Activated CD8-positive, alpha-beta T cell treated with anti-CD3 and anti-CD28 coated beads, Interleukin-2, amount 10 ng/mL, durations not matched to agents 7 days and 5 days (primary cell): ENCODE measurements around the gene GPR179. TPM values are rescaled to one million over a fixed set of nuclear protein-coding genes. Genes with fewer than 3 reads are reported as not detected.
"Not testable (repeated sequence)": the region's sequence is repeated elsewhere in the genome, so short reads cannot be mapped to it uniquely, and the experiment has no call there.

Experiments
- ATAC-seq: fragments of 150-1000 bp; cut with Tn5 transposase; one replicate; pipeline ENCODE4 v1.10.0; 2021; ENCODE audit warnings: moderate library complexity
- CTCF ChIA-PET: fragments of 350-600 bp; sonication (Branson Sonifier 250); formaldehyde crosslinking; loops from one replicate; lab custom pipeline; 2021; ENCODE audit warnings: antibody characterized with exemption; lab: Charles Lee
- POLR2A ChIA-PET: fragments of 350-600 bp; sonication (Branson Sonifier 250); formaldehyde crosslinking; loops from one replicate; lab custom pipeline; 2021; ENCODE audit warnings: antibody characterized with exemption; lab: Charles Lee
- DNase-seq: peaks from one replicate; pipeline ENCODE4 v3.0.0-alpha.2; 2020
- H3K27ac Mint-ChIP-seq: one replicate; pipeline ENCODE4 v1.8.0; 2021; ENCODE audit warnings: mild to moderate bottlenecking, mixed read lengths
- H3K27me3 Mint-ChIP-seq: one replicate; pipeline ENCODE4 v1.8.0; 2021; ENCODE audit warnings: low read depth, mixed read lengths
- H3K36me3 Mint-ChIP-seq: one replicate; pipeline ENCODE4 v1.8.0; 2021; ENCODE audit warnings: low read depth, mixed read lengths
- H3K4me1 Mint-ChIP-seq: one replicate; pipeline ENCODE4 v1.8.0; 2021; ENCODE audit warnings: low read depth, mixed read lengths
- H3K4me3 Mint-ChIP-seq: one replicate; pipeline ENCODE4 v1.8.0; 2021; ENCODE audit warnings: mild to moderate bottlenecking, mixed read lengths
- H3K9me3 Mint-ChIP-seq: one replicate; pipeline ENCODE4 v1.8.0; 2022; ENCODE audit warnings: mixed read lengths; ENCODE audit not compliant: insufficient read depth
- total RNA-seq, 2 experiments: library from RNA; stranded (reverse); gene quantifications; one replicate each; pipeline ENCODE4 v1.2.3, GENCODE V29; 2021

GPR179 gene
- total RNA-seq, 2 experiments from 2014 or later, result 0.08 TPM; not detected in 1

- H3K36me3 Mint-ChIP-seq, result peaks cover 31% of the 10 kb centered on the region
- no peaks in the 10 kb centered on the region for H3K9me3 Mint-ChIP-seq
- DNase-seq, result no peak
- no peaks in the 10 kb centered on the region for H3K27me3 Mint-ChIP-seq
- H3K4me3 Mint-ChIP-seq, result no peak overlapping the region
- POLR2A ChIA-PET, result no interaction called here
- H3K27ac Mint-ChIP-seq, result no peak overlapping the region
- ATAC-seq, result no peak
- H3K4me1 Mint-ChIP-seq, result peaks cover 6% of the 10 kb centered on the region
- CTCF ChIA-PET, result interaction anchor here (1.5 kb wide), 1 partner anchor 29 kb away, joined by 6 read pairs; no protein-coding TSS in a partner anchor
Observed at GRCh38 chr17:38320482-38320881, 23.3 kb downstream of the GPR179 start.

- Mint-ChIP-seq H3K4me3 (no peak overlapping the region), H3K27me3 (no peaks in the 10 kb centered on the region), H3K9me3 (no peaks in the 10 kb centered on the region), H3K36me3 (peaks cover 27% of the 10 kb centered on the region), H3K4me1 (peaks cover 6% of the 10 kb centered on the region), H3K27ac (no peak overlapping the region)
- ATAC-seq (no peak), DNase-seq (no peak)
- POLR2A ChIA-PET, result no interaction called here
- CTCF ChIA-PET, result no interaction called here
Observed at GRCh38 chr17:38317081-38317480, 26.7 kb downstream of the GPR179 start.

GRCh38 chr17:38315497-38315896 is 28.3 kb downstream of the GPR179 start:
- H3K27me3 Mint-ChIP-seq, result no peaks in the 10 kb centered on the region
- peaks cover 6% of the 10 kb centered on the region for H3K4me1 Mint-ChIP-seq
- H3K36me3 Mint-ChIP-seq, result peaks cover 23% of the 10 kb centered on the region
- H3K9me3 Mint-ChIP-seq, result no peaks in the 10 kb centered on the region
- no peak for ATAC-seq
- H3K27ac Mint-ChIP-seq, result no peak overlapping the region
- ChIA-PET CTCF (interaction anchor here (1.5 to 1.6 kb wide), 2 partner anchors 18 to 34 kb away, joined by 5 to 8 read pairs; no protein-coding TSS in a partner anchor), POLR2A (no interaction called here)
- DNase-seq, result no peak
- no peak overlapping the region for H3K4me3 Mint-ChIP-seq

GRCh38 chr17:38296834-38297517 is 46.8 kb downstream of the GPR179 start, which contains the start of gene MRPL45:
MRPL45 (plus strand) TSS chr17:38297168; CDS start chr17:38297184, 16 bp downstream.
- peak within 1 kb of the TSS; percentile 94 for H3K27ac Mint-ChIP-seq
- H3K4me3 Mint-ChIP-seq, result peak within 1 kb of the TSS; percentile 89
- CTCF ChIA-PET, result interaction anchor here (1.2 kb wide), 1 partner anchor 52 kb away, joined by 3 read pairs; no protein-coding TSS in a partner anchor
- POLR2A ChIA-PET, result interaction anchor here (1.2 kb wide), 1 partner anchor 29 kb away, joined by 4 read pairs; no protein-coding TSS in a partner anchor
- H3K4me1 Mint-ChIP-seq, H3K9me3 Mint-ChIP-seq, H3K27me3 Mint-ChIP-seq, H3K36me3 Mint-ChIP-seq: not testable (repeated sequence)
- ATAC-seq (peak; percentile 98), DNase-seq (peak; percentile 97)

GRCh38 chr17:38295602-38296365 is 48.0 kb downstream of the GPR179 start:
- H3K36me3 Mint-ChIP-seq, H3K4me1 Mint-ChIP-seq, POLR2A ChIA-PET, ATAC-seq, H3K9me3 Mint-ChIP-seq, H3K27me3 Mint-ChIP-seq: not testable (repeated sequence)
- Mint-ChIP-seq H3K4me3 (peak overlapping the region; percentile 89), H3K27ac (peak overlapping the region; percentile 52)
- DNase-seq, result peak; percentile 21
- CTCF ChIA-PET, result interaction anchor here (1.2 kb wide), 1 partner anchor 54 kb away, joined by 3 read pairs; no protein-coding TSS in a partner anchor

GRCh38 chr17:38289760-38290159 is 54.0 kb downstream of the GPR179 start:
- H3K4me3 Mint-ChIP-seq, POLR2A ChIA-PET, DNase-seq, H3K27ac Mint-ChIP-seq, H3K27me3 Mint-ChIP-seq, H3K36me3 Mint-ChIP-seq, ATAC-seq, H3K9me3 Mint-ChIP-seq, CTCF ChIA-PET, H3K4me1 Mint-ChIP-seq: not testable (repeated sequence)

GRCh38 chr17:38288217-38288827 is 55.4 kb downstream of the GPR179 start:
- CTCF ChIA-PET, H3K9me3 Mint-ChIP-seq, H3K36me3 Mint-ChIP-seq, H3K4me3 Mint-ChIP-seq, H3K27me3 Mint-ChIP-seq, DNase-seq, ATAC-seq, H3K27ac Mint-ChIP-seq, POLR2A ChIA-PET, H3K4me1 Mint-ChIP-seq: not testable (repeated sequence)

GRCh38 chr17:38286501-38287091 is 57.2 kb downstream of the GPR179 start:
- ATAC-seq (peak; percentile 96), DNase-seq (peak; percentile 46)
- POLR2A ChIA-PET, H3K4me1 Mint-ChIP-seq, H3K9me3 Mint-ChIP-seq, H3K27me3 Mint-ChIP-seq, H3K36me3 Mint-ChIP-seq, CTCF ChIA-PET: not testable (repeated sequence)
- Mint-ChIP-seq H3K27ac (peak overlapping the region; percentile 79), H3K4me3 (peak overlapping the region; percentile 38)

- POLR2A ChIA-PET, CTCF ChIA-PET, ATAC-seq, H3K9me3 Mint-ChIP-seq, H3K36me3 Mint-ChIP-seq, H3K27me3 Mint-ChIP-seq, H3K27ac Mint-ChIP-seq, H3K4me3 Mint-ChIP-seq, H3K4me1 Mint-ChIP-seq, DNase-seq: not testable (repeated sequence)
Observed at GRCh38 chr17:38285994-38286393, 57.8 kb downstream of the GPR179 start.
